ENCODE results near the gene MRPL49. TPM values are rescaled to one million over a fixed set of nuclear protein-coding genes. Genes with fewer than 3 reads are reported as not detected.

The MRPL49 gene
- total and polyA plus RNA-seq, 2 experiments from 2014 or later, result 27.7 to 61.9 TPM

DNA sequence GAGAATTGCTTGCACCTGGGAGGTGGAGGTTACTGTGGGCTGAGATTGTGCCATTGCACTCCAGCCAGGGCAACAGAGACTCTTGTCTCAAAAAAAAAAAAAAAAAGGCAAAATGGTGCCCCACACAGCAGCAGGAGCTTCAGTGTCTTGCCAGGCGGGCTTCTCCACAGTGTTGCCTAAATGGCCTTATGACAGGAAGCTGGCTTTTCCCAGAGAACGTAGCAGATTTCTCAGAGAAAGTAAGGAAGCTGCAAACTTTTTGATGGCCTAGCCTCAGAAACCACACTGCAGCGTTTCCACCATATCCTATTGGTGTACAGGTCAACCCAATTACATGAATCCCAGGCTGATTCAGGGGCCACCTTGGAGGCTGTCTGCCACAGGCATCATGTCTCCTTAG, 35.2 kb downstream of the MRPL49 start:
- DNase-seq (ENCODE audit: low spot score), result no peak
- H3K36me3 Mint-ChIP-seq (ENCODE audit: low read depth), result no peaks in the 10 kb centered on the region
- no peaks in the 10 kb centered on the region for H3K27me3 Mint-ChIP-seq (ENCODE audit: insufficient read depth, low read depth, poor library complexity)

More for the DNA sequence above, 35.2 kb downstream of the MRPL49 start:
- Histone ChIP-seq H3K4me1 (ENCODE audit: insufficient read depth) (no peaks in the 10 kb centered on the region), H3K27ac (ENCODE audit: low read depth) (no peak overlapping the region), H4K20me1 (replicated peaks; ENCODE audit: insufficient read depth) (no peaks in the 10 kb centered on the region), H3F3A (replicated peaks; ENCODE audit: low read depth) (no peaks in the 10 kb centered on the region), H3K4me2 (no peak overlapping the region), H3K36me3 (ENCODE audit: insufficient read depth) (no peaks in the 10 kb centered on the region), H3K27me3 (ENCODE audit: insufficient read depth) (no peaks in the 10 kb centered on the region), H3K79me2 (replicated peaks; ENCODE audit: insufficient read depth) (no peaks in the 10 kb centered on the region), H3K9me2 (ENCODE audit: insufficient read depth) (no peaks in the 10 kb centered on the region), H3K4me3 (no peak overlapping the region), H2AFZ (no peak overlapping the region)
- Mint-ChIP-seq H3K4me1 (no peaks in the 10 kb centered on the region), H3K9me3 (no peaks in the 10 kb centered on the region), H3K4me3 (no peak overlapping the region), H3K27ac (no peak overlapping the region)
- ATAC-seq, result no peak
- TF ChIP-seq, protein P1, sequence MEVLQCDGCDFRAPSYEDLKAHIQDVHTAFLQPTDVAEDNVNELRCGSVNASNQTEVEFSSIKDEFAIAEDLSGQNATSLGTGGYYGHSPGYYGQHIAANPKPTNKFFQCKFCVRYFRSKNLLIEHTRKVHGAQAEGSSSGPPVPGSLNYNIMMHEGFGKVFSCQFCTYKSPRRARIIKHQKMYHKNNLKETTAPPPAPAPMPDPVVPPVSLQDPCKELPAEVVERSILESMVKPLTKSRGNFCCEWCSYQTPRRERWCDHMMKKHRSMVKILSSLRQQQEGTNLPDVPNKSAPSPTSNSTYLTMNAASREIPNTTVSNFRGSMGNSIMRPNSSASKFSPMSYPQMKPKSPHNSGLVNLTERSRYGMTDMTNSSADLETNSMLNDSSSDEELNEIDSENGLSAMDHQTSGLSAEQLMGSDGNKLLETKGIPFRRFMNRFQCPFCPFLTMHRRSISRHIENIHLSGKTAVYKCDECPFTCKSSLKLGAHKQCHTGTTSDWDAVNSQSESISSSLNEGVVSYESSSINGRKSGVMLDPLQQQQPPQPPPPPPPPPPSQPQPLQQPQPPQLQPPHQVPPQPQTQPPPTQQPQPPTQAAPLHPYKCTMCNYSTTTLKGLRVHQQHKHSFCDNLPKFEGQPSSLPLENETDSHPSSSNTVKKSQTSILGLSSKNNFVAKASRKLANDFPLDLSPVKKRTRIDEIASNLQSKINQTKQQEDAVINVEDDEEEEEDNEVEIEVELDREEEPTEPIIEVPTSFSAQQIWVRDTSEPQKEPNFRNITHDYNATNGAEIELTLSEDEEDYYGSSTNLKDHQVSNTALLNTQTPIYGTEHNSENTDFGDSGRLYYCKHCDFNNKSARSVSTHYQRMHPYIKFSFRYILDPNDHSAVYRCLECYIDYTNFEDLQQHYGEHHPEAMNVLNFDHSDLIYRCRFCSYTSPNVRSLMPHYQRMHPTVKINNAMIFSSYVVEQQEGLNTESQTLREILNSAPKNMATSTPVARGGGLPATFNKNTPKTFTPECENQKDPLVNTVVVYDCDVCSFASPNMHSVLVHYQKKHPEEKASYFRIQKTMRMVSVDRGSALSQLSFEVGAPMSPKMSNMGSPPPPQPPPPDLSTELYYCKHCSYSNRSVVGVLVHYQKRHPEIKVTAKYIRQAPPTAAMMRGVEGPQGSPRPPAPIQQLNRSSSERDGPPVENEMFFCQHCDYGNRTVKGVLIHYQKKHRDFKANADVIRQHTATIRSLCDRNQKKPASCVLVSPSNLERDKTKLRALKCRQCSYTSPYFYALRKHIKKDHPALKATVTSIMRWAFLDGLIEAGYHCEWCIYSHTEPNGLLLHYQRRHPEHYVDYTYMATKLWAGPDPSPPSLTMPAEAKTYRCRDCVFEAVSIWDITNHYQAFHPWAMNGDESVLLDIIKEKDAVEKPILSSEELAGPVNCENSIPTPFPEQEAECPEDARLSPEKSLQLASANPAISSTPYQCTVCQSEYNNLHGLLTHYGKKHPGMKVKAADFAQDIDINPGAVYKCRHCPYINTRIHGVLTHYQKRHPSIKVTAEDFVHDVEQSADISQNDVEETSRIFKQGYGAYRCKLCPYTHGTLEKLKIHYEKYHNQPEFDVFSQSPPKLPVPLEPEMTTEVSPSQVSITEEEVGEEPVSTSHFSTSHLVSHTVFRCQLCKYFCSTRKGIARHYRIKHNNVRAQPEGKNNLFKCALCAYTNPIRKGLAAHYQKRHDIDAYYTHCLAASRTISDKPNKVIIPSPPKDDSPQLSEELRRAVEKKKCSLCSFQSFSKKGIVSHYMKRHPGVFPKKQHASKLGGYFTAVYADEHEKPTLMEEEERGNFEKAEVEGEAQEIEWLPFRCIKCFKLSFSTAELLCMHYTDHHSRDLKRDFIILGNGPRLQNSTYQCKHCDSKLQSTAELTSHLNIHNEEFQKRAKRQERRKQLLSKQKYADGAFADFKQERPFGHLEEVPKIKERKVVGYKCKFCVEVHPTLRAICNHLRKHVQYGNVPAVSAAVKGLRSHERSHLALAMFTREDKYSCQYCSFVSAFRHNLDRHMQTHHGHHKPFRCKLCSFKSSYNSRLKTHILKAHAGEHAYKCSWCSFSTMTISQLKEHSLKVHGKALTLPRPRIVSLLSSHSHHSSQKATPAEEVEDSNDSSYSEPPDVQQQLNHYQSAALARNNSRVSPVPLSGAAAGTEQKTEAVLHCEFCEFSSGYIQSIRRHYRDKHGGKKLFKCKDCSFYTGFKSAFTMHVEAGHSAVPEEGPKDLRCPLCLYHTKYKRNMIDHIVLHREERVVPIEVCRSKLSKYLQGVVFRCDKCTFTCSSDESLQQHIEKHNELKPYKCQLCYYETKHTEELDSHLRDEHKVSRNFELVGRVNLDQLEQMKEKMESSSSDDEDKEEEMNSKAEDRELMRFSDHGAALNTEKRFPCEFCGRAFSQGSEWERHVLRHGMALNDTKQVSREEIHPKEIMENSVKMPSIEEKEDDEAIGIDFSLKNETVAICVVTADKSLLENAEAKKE (CRISPR knock-in tag; IDR thresholded peaks at IDR 0.05), result no peak
- TF ChIP-seq ZNF331 (CRISPR knock-in tag; IDR thresholded peaks at IDR 0.05; ENCODE audit: low read depth) (no peak), CREB1 (CRISPR knock-in tag; IDR thresholded peaks at IDR 0.05; ENCODE audit: low read depth) (no peak), CTCF (conservative IDR thresholded peaks at IDR 0.05; ENCODE audit: low read depth in 2 of 2) (no peak), ETS1 (IDR thresholded peaks at IDR 0.05) (no peak), JUNB (IDR thresholded peaks at IDR 0.05; ENCODE audit: unreplicated experiment) (no peak), NANOG (IDR thresholded peaks at IDR 0.05; ENCODE audit: borderline replicate concordance) (no peak), STAT1 (IDR thresholded peaks at IDR 0.05; ENCODE audit: unreplicated experiment) (no peak), EZH2 (IDR thresholded peaks at IDR 0.05; ENCODE audit: low read depth, unreplicated experiment) (no peak), EZH2phosphoT487 (IDR thresholded peaks at IDR 0.05; ENCODE audit: unreplicated experiment) (no peak), POLR2AphosphoS5 (IDR thresholded peaks at IDR 0.05; ENCODE audit: low read depth) (no peak), ZNF114 (CRISPR knock-in tag; IDR thresholded peaks at IDR 0.05) (no peak)
- TF ChIP-seq, protein P2, sequence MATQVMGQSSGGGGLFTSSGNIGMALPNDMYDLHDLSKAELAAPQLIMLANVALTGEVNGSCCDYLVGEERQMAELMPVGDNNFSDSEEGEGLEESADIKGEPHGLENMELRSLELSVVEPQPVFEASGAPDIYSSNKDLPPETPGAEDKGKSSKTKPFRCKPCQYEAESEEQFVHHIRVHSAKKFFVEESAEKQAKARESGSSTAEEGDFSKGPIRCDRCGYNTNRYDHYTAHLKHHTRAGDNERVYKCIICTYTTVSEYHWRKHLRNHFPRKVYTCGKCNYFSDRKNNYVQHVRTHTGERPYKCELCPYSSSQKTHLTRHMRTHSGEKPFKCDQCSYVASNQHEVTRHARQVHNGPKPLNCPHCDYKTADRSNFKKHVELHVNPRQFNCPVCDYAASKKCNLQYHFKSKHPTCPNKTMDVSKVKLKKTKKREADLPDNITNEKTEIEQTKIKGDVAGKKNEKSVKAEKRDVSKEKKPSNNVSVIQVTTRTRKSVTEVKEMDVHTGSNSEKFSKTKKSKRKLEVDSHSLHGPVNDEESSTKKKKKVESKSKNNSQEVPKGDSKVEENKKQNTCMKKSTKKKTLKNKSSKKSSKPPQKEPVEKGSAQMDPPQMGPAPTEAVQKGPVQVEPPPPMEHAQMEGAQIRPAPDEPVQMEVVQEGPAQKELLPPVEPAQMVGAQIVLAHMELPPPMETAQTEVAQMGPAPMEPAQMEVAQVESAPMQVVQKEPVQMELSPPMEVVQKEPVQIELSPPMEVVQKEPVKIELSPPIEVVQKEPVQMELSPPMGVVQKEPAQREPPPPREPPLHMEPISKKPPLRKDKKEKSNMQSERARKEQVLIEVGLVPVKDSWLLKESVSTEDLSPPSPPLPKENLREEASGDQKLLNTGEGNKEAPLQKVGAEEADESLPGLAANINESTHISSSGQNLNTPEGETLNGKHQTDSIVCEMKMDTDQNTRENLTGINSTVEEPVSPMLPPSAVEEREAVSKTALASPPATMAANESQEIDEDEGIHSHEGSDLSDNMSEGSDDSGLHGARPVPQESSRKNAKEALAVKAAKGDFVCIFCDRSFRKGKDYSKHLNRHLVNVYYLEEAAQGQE (IDR thresholded peaks at IDR 0.05; ENCODE audit: unreplicated experiment), result no peak
